ENCODE data around the gene BDKRB1. TPM values are rescaled to one million over a fixed set of nuclear protein-coding genes. Genes with fewer than 3 reads are reported as not detected.
A peak's percentile ranks its signal among the peaks of the same experiment; 100 is the strongest.

Gene BDKRB1
- total RNA-seq, 4 donors from 2014 or later, result 0.91 to 5.4 (median 1.8) TPM

GRCh38 chr14:96217376-96217913, 38.6 kb upstream of the BDKRB1 start:
- 72 to 73% methylated on average over 8 of the region's 8 CpGs for WGBS, 2 donors
- no peak for DNase-seq (ENCODE audit: low spot score in 2 of 2)
- no peak overlapping the region for H3K4me3 ChIP-seq (ENCODE audit: low read depth, poor library complexity, severe bottlenecking)
- intact Hi-C loops (cut with DNase I; ENCODE audit: low total_unique reads), result no loop called here
- TF ChIP-seq POLR2A (IDR thresholded peaks at IDR 0.05), result no peak
- TF ChIP-seq, protein P1, sequence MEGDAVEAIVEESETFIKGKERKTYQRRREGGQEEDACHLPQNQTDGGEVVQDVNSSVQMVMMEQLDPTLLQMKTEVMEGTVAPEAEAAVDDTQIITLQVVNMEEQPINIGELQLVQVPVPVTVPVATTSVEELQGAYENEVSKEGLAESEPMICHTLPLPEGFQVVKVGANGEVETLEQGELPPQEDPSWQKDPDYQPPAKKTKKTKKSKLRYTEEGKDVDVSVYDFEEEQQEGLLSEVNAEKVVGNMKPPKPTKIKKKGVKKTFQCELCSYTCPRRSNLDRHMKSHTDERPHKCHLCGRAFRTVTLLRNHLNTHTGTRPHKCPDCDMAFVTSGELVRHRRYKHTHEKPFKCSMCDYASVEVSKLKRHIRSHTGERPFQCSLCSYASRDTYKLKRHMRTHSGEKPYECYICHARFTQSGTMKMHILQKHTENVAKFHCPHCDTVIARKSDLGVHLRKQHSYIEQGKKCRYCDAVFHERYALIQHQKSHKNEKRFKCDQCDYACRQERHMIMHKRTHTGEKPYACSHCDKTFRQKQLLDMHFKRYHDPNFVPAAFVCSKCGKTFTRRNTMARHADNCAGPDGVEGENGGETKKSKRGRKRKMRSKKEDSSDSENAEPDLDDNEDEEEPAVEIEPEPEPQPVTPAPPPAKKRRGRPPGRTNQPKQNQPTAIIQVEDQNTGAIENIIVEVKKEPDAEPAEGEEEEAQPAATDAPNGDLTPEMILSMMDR (IDR thresholded peaks at IDR 0.05), result no peak

GRCh38 chr14:96221109-96221650, 34.8 kb upstream of the BDKRB1 start:
- DNase-seq (ENCODE audit: low spot score in 2 of 2), result no peak
- 78 to 82% methylated on average over 7 of the region's 7 CpGs for WGBS, 2 donors
- intact Hi-C loops (cut with DNase I; ENCODE audit: low total_unique reads), result no loop called here
- H3K4me3 ChIP-seq (ENCODE audit: low read depth, poor library complexity, severe bottlenecking), result no peak overlapping the region
- TF ChIP-seq, protein P1 (IDR thresholded peaks at IDR 0.05), result no peak
- TF ChIP-seq POLR2A (IDR thresholded peaks at IDR 0.05), result no peak

GRCh38 chr14:96221841-96222240, 34.2 kb upstream of the BDKRB1 start:
- WGBS, 2 donors, result 76 to 86% methylated on average over 8 of the region's 8 CpGs
- DNase-seq (ENCODE audit: low spot score in 2 of 2), result no peak
- H3K4me3 ChIP-seq (ENCODE audit: low read depth, poor library complexity, severe bottlenecking), result no peak overlapping the region
- intact Hi-C loops (cut with DNase I; ENCODE audit: low total_unique reads), result no loop called here
- TF ChIP-seq POLR2A (IDR thresholded peaks at IDR 0.05), result no peak
- TF ChIP-seq, protein P1 (IDR thresholded peaks at IDR 0.05), result no peak

DNA sequence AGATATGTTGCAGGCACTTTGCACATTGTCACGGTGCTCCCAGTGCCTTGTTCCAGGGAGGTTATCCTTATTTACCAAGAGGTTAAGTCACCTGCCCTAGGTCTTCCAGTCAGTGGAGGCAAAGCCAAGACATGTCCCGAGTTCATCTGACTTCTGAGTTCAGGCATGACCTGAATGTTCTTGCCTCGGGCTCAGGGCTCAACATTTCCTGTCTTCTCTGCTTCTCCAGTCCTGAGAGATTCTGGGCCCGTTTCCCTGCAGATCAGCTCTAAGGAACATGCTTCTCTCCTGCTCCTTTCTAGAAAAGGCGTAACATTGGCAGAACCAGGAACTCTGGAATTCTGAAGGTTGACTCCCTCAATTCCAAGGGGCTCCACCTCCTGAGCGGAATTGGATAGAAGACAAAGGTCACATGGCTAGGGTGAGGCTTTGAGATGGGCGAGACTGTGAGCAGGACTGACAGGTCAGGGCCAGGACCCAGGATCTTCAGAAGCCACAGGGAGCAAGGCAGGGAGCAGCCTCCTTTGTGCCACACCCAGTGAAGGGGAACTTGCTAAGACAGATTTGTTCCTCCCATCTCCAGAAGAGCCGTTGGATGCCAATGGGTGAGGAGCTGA, 31.4 kb upstream of the BDKRB1 start:
- TF ChIP-seq, protein P1 (IDR thresholded peaks at IDR 0.05), result no peak
- no peak for TF ChIP-seq POLR2A (IDR thresholded peaks at IDR 0.05)
- 39 to 41% methylated on average over 8 of the region's 8 CpGs for WGBS, 2 donors
- intact Hi-C loops (cut with DNase I; ENCODE audit: low total_unique reads), result no loop called here
- no peak overlapping the region for H3K4me3 ChIP-seq (ENCODE audit: low read depth, poor library complexity, severe bottlenecking)
- DNase-seq (ENCODE audit: low spot score in 2 of 2), result peak in 1 of 2 donors; percentile 60

DNA sequence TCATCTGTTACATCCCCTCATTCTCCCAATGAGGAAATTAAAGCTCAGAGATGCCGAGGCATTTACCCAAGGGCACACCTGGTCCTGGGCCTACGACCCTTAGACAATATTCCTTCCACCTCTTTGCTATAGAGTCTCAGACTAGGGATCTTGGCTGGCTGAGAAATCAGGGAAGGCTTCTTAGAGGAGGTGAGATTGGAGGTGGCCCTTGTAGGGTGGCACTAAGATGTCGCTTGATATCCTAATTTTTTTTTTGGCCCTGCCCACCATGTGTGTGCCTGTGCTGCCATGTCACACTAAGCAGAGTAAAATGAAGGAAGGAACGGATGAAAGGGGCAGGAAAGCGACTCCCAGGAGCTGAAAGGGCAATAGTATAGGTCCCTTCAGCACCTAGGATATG, 30.8 kb upstream of the BDKRB1 start:
- no peak for TF ChIP-seq POLR2A (IDR thresholded peaks at IDR 0.05)
- TF ChIP-seq, protein P1 (IDR thresholded peaks at IDR 0.05), result no peak
- intact Hi-C loops (cut with DNase I; ENCODE audit: low total_unique reads), result no loop called here
- 67 to 76% methylated on average over 5 of the region's 5 CpGs for WGBS, 2 donors
- DNase-seq (ENCODE audit: low spot score in 2 of 2), result no peak
- no peak overlapping the region for H3K4me3 ChIP-seq (ENCODE audit: low read depth, poor library complexity, severe bottlenecking)

Measured in lower leg skin (tissue), 4 donors.